ENCODE measurements around the gene SLC6A6. TPM values are rescaled to one million over a fixed set of nuclear protein-coding genes. Genes with fewer than 3 reads are reported as not detected.
A peak's percentile ranks its signal among the peaks of the same experiment; 100 is the strongest.

SLC6A6 gene
- total RNA-seq, 1 experiment from 2014 or later = 72.6 TPM

DNA sequence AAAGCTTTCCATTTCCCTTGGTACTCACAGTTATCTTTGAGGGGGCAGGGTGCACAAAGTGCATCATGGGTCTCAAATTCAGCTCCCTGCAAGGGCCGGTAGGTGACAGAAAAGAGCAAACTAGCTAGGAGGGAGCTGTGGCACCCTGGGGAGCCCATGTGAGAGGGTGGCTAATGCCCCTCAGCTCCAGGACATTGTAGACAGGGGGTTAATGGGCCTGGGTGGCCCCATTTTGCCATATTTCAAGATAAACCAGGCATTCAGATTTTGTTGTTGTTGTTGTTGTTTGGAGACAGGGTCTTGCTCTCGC is 3.7 kb upstream of the SLC6A6 start:
- H3K79me2 ChIP-seq (ENCODE audit: insufficient read depth, low read length) = peaks cover 8% of the 10 kb centered on the region; the same call in 1 of the 2 replicates
- no peak overlapping the region for H4K91ac ChIP-seq (ENCODE audit: insufficient read length, low read depth, low read length)
- no peak overlapping the region for H3K4me2 ChIP-seq (ENCODE audit: insufficient read depth, insufficient read length, low read length)
- Mint-ChIP-seq H3K4me1 (peaks cover 16 to 33% of the 10 kb centered on the region in 2 experiments), H3K4me3 (no peak overlapping the region), H3K9me3 (peaks cover 0 to 4% of the 10 kb centered on the region in 2 experiments; a peak in 1 of 5 replicates), H3K27me3 (ENCODE audit: low read depth) (peaks cover 10% of the 10 kb centered on the region; the same call in 1 of the 2 replicates), H3K36me3 (ENCODE audit: insufficient read depth in 1 of 3, low read depth in 3 of 3) (peaks cover 0 to 2% (median 0%) of the 10 kb centered on the region in 3 experiments; a peak in 3 of 7 replicates), H3K27ac (peak overlapping the region in 1 of 3 experiments; percentile 48; a peak in 1 of 7 replicates)
- no peak overlapping the region for H2AFZ ChIP-seq (ENCODE audit: low read length)
- no peaks in the 10 kb centered on the region for H3K79me1 ChIP-seq (ENCODE audit: insufficient read depth, low read depth, low read length, poor library complexity, severe bottlenecking)
- peaks cover 9% of the 10 kb centered on the region for H3K23me2 ChIP-seq (ENCODE audit: insufficient read length, low read depth, low read length, poor library complexity, severe bottlenecking)
- DNase-seq = no peak
- no peak overlapping the region for H3K56ac ChIP-seq (ENCODE audit: insufficient read length, low read depth, low read length)
- no peak overlapping the region for H3K4ac ChIP-seq (ENCODE audit: low read depth, low read length)
- no peak overlapping the region for H2BK5ac ChIP-seq (ENCODE audit: insufficient read length, low read length)
- no peak overlapping the region for H2BK120ac ChIP-seq (ENCODE audit: low read depth, low read length, poor library complexity, severe bottlenecking)
- no peak overlapping the region for H3K9ac ChIP-seq (ENCODE audit: extremely low read depth, insufficient read length, low read length)
- H2BK20ac ChIP-seq (ENCODE audit: low read depth, low read length, poor library complexity, severe bottlenecking) = no peak overlapping the region
- H2AK5ac ChIP-seq (ENCODE audit: insufficient read length, low read length) = no peak overlapping the region
- H2BK12ac ChIP-seq (ENCODE audit: insufficient read length, low read depth, low read length) = no peak overlapping the region
- no peaks in the 10 kb centered on the region for H3K9me3 ChIP-seq (ENCODE audit: control insufficient read depth, low read depth, low read length)
- no peaks in the 10 kb centered on the region for H3K4me1 ChIP-seq (ENCODE audit: insufficient read depth, low read length)
- H3T11ph ChIP-seq (ENCODE audit: low read length) = no peak overlapping the region
- TF ChIP-seq, protein P1, sequence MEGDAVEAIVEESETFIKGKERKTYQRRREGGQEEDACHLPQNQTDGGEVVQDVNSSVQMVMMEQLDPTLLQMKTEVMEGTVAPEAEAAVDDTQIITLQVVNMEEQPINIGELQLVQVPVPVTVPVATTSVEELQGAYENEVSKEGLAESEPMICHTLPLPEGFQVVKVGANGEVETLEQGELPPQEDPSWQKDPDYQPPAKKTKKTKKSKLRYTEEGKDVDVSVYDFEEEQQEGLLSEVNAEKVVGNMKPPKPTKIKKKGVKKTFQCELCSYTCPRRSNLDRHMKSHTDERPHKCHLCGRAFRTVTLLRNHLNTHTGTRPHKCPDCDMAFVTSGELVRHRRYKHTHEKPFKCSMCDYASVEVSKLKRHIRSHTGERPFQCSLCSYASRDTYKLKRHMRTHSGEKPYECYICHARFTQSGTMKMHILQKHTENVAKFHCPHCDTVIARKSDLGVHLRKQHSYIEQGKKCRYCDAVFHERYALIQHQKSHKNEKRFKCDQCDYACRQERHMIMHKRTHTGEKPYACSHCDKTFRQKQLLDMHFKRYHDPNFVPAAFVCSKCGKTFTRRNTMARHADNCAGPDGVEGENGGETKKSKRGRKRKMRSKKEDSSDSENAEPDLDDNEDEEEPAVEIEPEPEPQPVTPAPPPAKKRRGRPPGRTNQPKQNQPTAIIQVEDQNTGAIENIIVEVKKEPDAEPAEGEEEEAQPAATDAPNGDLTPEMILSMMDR (conservative IDR thresholded peaks at IDR 0.05) = no peak
- no peak overlapping the region for H3K23ac ChIP-seq (ENCODE audit: insufficient read length, low read depth, low read length)
- no peak overlapping the region for H2BK15ac ChIP-seq (ENCODE audit: low read depth, low read length)
- WGBS (ENCODE audit: extremely low coverage, insufficient read length, low lambda C conversion rate) = no CpG with 5 or more reads among the region's 2 CpGs
- H4K20me1 ChIP-seq (ENCODE audit: control insufficient read depth, insufficient read depth, insufficient read length) = no peaks in the 10 kb centered on the region
- no peak overlapping the region for H3K18ac ChIP-seq (ENCODE audit: insufficient read length, low read depth, low read length)
- H3K27ac ChIP-seq (ENCODE audit: insufficient read length, low read depth, low read length) = no peak overlapping the region
- no peaks in the 10 kb centered on the region for H3K27me3 ChIP-seq (ENCODE audit: insufficient read depth, low read length)
- no peak overlapping the region for H4K5ac ChIP-seq (ENCODE audit: insufficient read length, low read depth, low read length)
- no peak overlapping the region for H3K14ac ChIP-seq (ENCODE audit: insufficient read depth, low read length)
- H4K8ac ChIP-seq (replicated peaks; ENCODE audit: insufficient read length, low read depth, low read length) = no peak overlapping the region

Data from H9 (cell line).